SK-N-SH treated with all-trans-retinoic acid at 6 μM for 48 hours (cell line): ENCODE results near the gene MYLK4.

Source experiments
- CREB5 ChIP-seq: fragments of 250-450 bp; sonication (Bioruptor Pico); IDR thresholded peaks from 2 replicates; pipeline ENCODE4 v1.5.1; 2020; ENCODE audit warnings: low read depth, mild to moderate bottlenecking, moderate library complexity
- CSRNP3 ChIP-seq: fragments of 250-450 bp; sonication (Bioruptor Pico); IDR thresholded peaks from 2 replicates; pipeline ENCODE4 v1.5.1; 2021; ENCODE audit warnings: mild to moderate bottlenecking, moderate library complexity
- ESRRG ChIP-seq: fragments of 250-450 bp; sonication (Bioruptor Pico); IDR thresholded peaks from 2 replicates; pipeline ENCODE4 v1.6.1; 2021; ENCODE audit warnings: mild to moderate bottlenecking
- GLIS3 ChIP-seq: fragments of 250-450 bp; sonication (Bioruptor Pico); IDR thresholded peaks from 2 replicates; pipeline ENCODE4 v1.5.0; 2020; ENCODE audit warnings: mild to moderate bottlenecking, moderate library complexity
- ISL1 ChIP-seq: fragments of 250-450 bp; sonication (Bioruptor Pico); IDR thresholded peaks from 2 replicates; pipeline ENCODE4 v2.1.2; 2022; ENCODE audit warnings: mild to moderate bottlenecking, moderate library complexity
- OSR1 ChIP-seq: fragments of 250-450 bp; sonication (Bioruptor Pico); IDR thresholded peaks from 2 replicates; pipeline ENCODE4 v1.8.0; 2022; ENCODE audit warnings: moderate library complexity, mild to moderate bottlenecking, inconsistent platforms
- PPARA ChIP-seq: fragments of 250-450 bp; sonication (Bioruptor Pico); IDR thresholded peaks from 2 replicates; pipeline ENCODE4 v1.5.0; 2020; ENCODE audit warnings: mild to moderate bottlenecking, borderline replicate concordance
- RARB ChIP-seq: fragments of 250-450 bp; sonication (Bioruptor Pico); IDR thresholded peaks from 2 replicates; pipeline ENCODE4 v1.8.0; 2021; ENCODE audit warnings: mild to moderate bottlenecking, moderate library complexity
- TOX ChIP-seq: fragments of 250-450 bp; sonication (Bioruptor Pico); IDR thresholded peaks from 2 replicates; pipeline ENCODE4 v1.8.0; 2021; ENCODE audit warnings: mild to moderate bottlenecking, moderate library complexity, borderline replicate concordance
- ZC3H10 ChIP-seq: fragments of 250-450 bp; sonication (Bioruptor Pico); IDR thresholded peaks from 2 replicates; pipeline ENCODE4 v1.5.1; 2021; ENCODE audit warnings: mild to moderate bottlenecking, moderate library complexity
- ZFP3 ChIP-seq: fragments of 250-450 bp; sonication (Bioruptor Pico); IDR thresholded peaks from 2 replicates; pipeline ENCODE4 v1.5.0; 2020; ENCODE audit warnings: mild to moderate bottlenecking, moderate library complexity
- ZNF70 ChIP-seq: fragments of 450-650 bp; formaldehyde crosslinking; IDR thresholded peaks from 2 replicates; pipeline ENCODE4 v1.5.0; 2020; ENCODE audit warnings: mild to moderate bottlenecking, moderate library complexity
- ZNF8 ChIP-seq: fragments of 450-650 bp; formaldehyde crosslinking; IDR thresholded peaks from 2 replicates; pipeline ENCODE4 v1.5.0; 2020; ENCODE audit warnings: mild to moderate bottlenecking, moderate library complexity
- TF ChIP-seq, protein P1 (sequence below): fragments of 250-450 bp; sonication (Bioruptor Pico); IDR thresholded peaks from 2 replicates; pipeline ENCODE4 v1.8.0; 2020; ENCODE audit warnings: mild to moderate bottlenecking, moderate library complexity, borderline replicate concordance

- no peak for TF ChIP-seq PPARA
- TF ChIP-seq ISL1 (CRISPR knock-in tag): no peak
- no peak for TF ChIP-seq GLIS3 (CRISPR knock-in tag)
- no peak for TF ChIP-seq ZC3H10 (CRISPR knock-in tag)
- no peak for TF ChIP-seq ZFP3 (CRISPR knock-in tag)
- TF ChIP-seq CREB5 (CRISPR knock-in tag): no peak
- TF ChIP-seq TOX: no peak
- no peak for TF ChIP-seq ZNF70
- no peak for TF ChIP-seq ESRRG (CRISPR knock-in tag)
- TF ChIP-seq RARB (CRISPR knock-in tag): no peak
- TF ChIP-seq OSR1 (CRISPR knock-in tag): no peak
- no peak for TF ChIP-seq CSRNP3
- no peak for TF ChIP-seq ZNF8 (CRISPR knock-in tag)
- TF ChIP-seq, protein P1, sequence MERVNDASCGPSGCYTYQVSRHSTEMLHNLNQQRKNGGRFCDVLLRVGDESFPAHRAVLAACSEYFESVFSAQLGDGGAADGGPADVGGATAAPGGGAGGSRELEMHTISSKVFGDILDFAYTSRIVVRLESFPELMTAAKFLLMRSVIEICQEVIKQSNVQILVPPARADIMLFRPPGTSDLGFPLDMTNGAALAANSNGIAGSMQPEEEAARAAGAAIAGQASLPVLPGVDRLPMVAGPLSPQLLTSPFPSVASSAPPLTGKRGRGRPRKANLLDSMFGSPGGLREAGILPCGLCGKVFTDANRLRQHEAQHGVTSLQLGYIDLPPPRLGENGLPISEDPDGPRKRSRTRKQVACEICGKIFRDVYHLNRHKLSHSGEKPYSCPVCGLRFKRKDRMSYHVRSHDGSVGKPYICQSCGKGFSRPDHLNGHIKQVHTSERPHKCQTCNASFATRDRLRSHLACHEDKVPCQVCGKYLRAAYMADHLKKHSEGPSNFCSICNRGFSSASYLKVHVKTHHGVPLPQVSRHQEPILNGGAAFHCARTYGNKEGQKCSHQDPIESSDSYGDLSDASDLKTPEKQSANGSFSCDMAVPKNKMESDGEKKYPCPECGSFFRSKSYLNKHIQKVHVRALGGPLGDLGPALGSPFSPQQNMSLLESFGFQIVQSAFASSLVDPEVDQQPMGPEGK (CRISPR knock-in tag): no peak
Observed at GRCh38 chr6:2619651-2620050, 131.1 kb downstream of the MYLK4 start.
